DND-41 (cell line): Measurements from ENCODE around the gene RILPL1.
A peak's percentile ranks its signal among the peaks of the same experiment; 100 is the strongest.
"Not testable (repeated sequence)": the region's sequence is repeated elsewhere in the genome, so short reads cannot be mapped to it uniquely, and the experiment has no call there.

ENCODE experiments used
- ATAC-seq: fragments of 200-7000 bp; cut with Tn5 transposase; 3 replicates; pipeline ENCODE4 v1.9.1; 2021; ENCODE audit warnings: low read depth; ENCODE audit not compliant: insufficient read depth
- DNase-seq: peaks from one replicate; pipeline ENCODE4 v3.0.0-alpha.2; 2020
- H2AFZ ChIP-seq: 2 replicates; pipeline ENCODE4 v1.6.0; 2012; ENCODE audit warnings: low read depth, low read length
- H3K27ac ChIP-seq: 2 replicates; pipeline ENCODE4 v1.5.1; 2012; ENCODE audit warnings: low read length, inconsistent platforms
- H3K27me3 ChIP-seq: fragments of 200-600 bp; sonication (generic); 2 replicates; pipeline ENCODE4 v1.6.0; 2012; ENCODE audit warnings: low read length, mild to moderate bottlenecking, inconsistent platforms; ENCODE audit not compliant: insufficient read depth, poor library complexity
- H3K36me3 ChIP-seq: 2 replicates; pipeline ENCODE4 v1.5.1; 2012; ENCODE audit warnings: low read length, inconsistent platforms; ENCODE audit not compliant: insufficient read depth
- H3K4me1 ChIP-seq: 2 replicates; pipeline ENCODE4 v1.5.1; 2012; ENCODE audit warnings: mild to moderate bottlenecking, low read length; ENCODE audit not compliant: insufficient read depth
- H3K4me2 ChIP-seq: 2 replicates; pipeline ENCODE4 v1.6.0; 2012; ENCODE audit warnings: mild to moderate bottlenecking, moderate library complexity, low read length, inconsistent platforms; ENCODE audit not compliant: insufficient read depth
- H3K4me3 ChIP-seq, 2 experiments: fragments of 200-600 bp in 1 of 2; shearing (Covaris generic) in 1 of 2; 2 replicates each; pipeline ENCODE4 v1.5.1; 2012 to 2016; ENCODE audit warnings: inconsistent platforms in 2 of 2, low read length in 2 of 2, mild to moderate bottlenecking in 2 of 2, low read depth in 1 of 2, moderate library complexity in 1 of 2
- H3K79me2 ChIP-seq: 2 replicates; pipeline ENCODE4 v1.6.0; 2012; ENCODE audit warnings: low read length, inconsistent platforms; ENCODE audit not compliant: insufficient read depth
- H3K9ac ChIP-seq: 2 replicates; pipeline ENCODE4 v1.6.0; 2012; ENCODE audit warnings: low read depth, mild to moderate bottlenecking, inconsistent platforms, low read length, moderate library complexity
- H3K9me3 ChIP-seq: 2 replicates; pipeline ENCODE4 v1.5.1; 2012; ENCODE audit warnings: low read length, moderate library complexity, mild to moderate bottlenecking, inconsistent platforms; ENCODE audit not compliant: insufficient read depth, severe bottlenecking
- H4K20me1 ChIP-seq: 2 replicates; pipeline ENCODE4 v1.6.0; 2012; ENCODE audit warnings: low read length; ENCODE audit not compliant: insufficient read depth
- CTCF ChIP-seq: IDR thresholded peaks from 2 replicates; pipeline ENCODE4 v1.5.1; 2012; ENCODE audit warnings: borderline replicate concordance, low read length, moderate library complexity, mild to moderate bottlenecking; ENCODE audit not compliant: poor library complexity, severe bottlenecking; ENCODE audit errors: extremely low read depth
- EZH2 ChIP-seq: IDR thresholded peaks from 3 replicates; pipeline ENCODE4 v1.6.1; 2012; ENCODE audit warnings: borderline replicate concordance, low read depth, mild to moderate bottlenecking, moderate library complexity, low read length, inconsistent platforms; ENCODE audit not compliant: severe bottlenecking

The RILPL1 gene

GRCh38 chr12:123483602-123484248, 49.8 kb downstream of the RILPL1 start:
- DNase-seq (peak; percentile 76), ATAC-seq (peak; percentile 84)
- Histone ChIP-seq H3K27ac (peak overlapping the region; percentile 4; the same call in 1 of the 2 replicates), H3K36me3 (0 out of 2 replicates have a peak, but pooled peaks cover 5% of the 10 kb centered on the region), H3K4me1 (peaks cover 17% of the 10 kb centered on the region), H3K27me3 (no peaks in the 10 kb centered on the region), H3K9me3 (no peaks in the 10 kb centered on the region), H2AFZ (no peak overlapping the region), H3K4me3 (no peak overlapping the region), H3K4me2 (no peak overlapping the region), H4K20me1 (no peaks in the 10 kb centered on the region), H3K79me2 (no peaks in the 10 kb centered on the region), H3K9ac (no peak overlapping the region)
- TF ChIP-seq CTCF: no peak
- no peak for TF ChIP-seq EZH2

- H3K36me3 ChIP-seq: 0 out of 2 replicates have a peak, but pooled peaks cover 5% of the 10 kb centered on the region
- TF ChIP-seq EZH2: no peak
- no peak for TF ChIP-seq CTCF
- ATAC-seq: no peak
These were observed 50.6 kb downstream of the RILPL1 start for GRCh38 chr12:123482876-123483275.

GRCh38 chr12:123481251-123481650, 52.3 kb downstream of the RILPL1 start:
- H4K20me1 ChIP-seq, H3K36me3 ChIP-seq, ATAC-seq, H2AFZ ChIP-seq, DNase-seq, H3K9me3 ChIP-seq, H3K9ac ChIP-seq, H3K27me3 ChIP-seq, H3K4me3 ChIP-seq, H3K4me2 ChIP-seq, H3K27ac ChIP-seq, H3K79me2 ChIP-seq: not testable (repeated sequence)
- peaks cover 17% of the 10 kb centered on the region for H3K4me1 ChIP-seq

More at GRCh38 chr12:123482876-123483275, 50.6 kb downstream of the RILPL1 start:
- H4K20me1 ChIP-seq: no peaks in the 10 kb centered on the region
- no peaks in the 10 kb centered on the region for H3K27me3 ChIP-seq
- DNase-seq: no peak
- H3K79me2 ChIP-seq: no peaks in the 10 kb centered on the region
- peaks cover 17% of the 10 kb centered on the region for H3K4me1 ChIP-seq
- H3K27ac ChIP-seq: peak overlapping the region; percentile 17; the same call in 1 of the 2 replicates
- H3K9me3 ChIP-seq: no peaks in the 10 kb centered on the region
- H3K4me3 ChIP-seq: no peak overlapping the region
- no peak overlapping the region for H3K9ac ChIP-seq
- H3K4me2 ChIP-seq: no peak overlapping the region
- no peak overlapping the region for H2AFZ ChIP-seq

- H4K20me1 ChIP-seq: no peaks in the 10 kb centered on the region
- 0 out of 2 replicates have a peak, but pooled peaks cover 5% of the 10 kb centered on the region for H3K36me3 ChIP-seq
- no peaks in the 10 kb centered on the region for H3K9me3 ChIP-seq
- H3K9ac ChIP-seq: no peak overlapping the region
- TF ChIP-seq CTCF: no peak
- H3K4me1 ChIP-seq: peaks cover 17% of the 10 kb centered on the region
- H3K27ac ChIP-seq: no peak overlapping the region
- DNase-seq: no peak
- no peak overlapping the region for H2AFZ ChIP-seq
- no peak for ATAC-seq
- H3K27me3 ChIP-seq: no peaks in the 10 kb centered on the region
- no peaks in the 10 kb centered on the region for H3K79me2 ChIP-seq
- H3K4me2 ChIP-seq: no peak overlapping the region
- no peak overlapping the region for H3K4me3 ChIP-seq
These were observed 53.9 kb downstream of the RILPL1 start for GRCh38 chr12:123479442-123480180.
